Esophagus muscularis mucosa (tissue), 4 donors: ENCODE results near the gene GON4L. TPM values are rescaled to one million over a fixed set of nuclear protein-coding genes. Genes with fewer than 3 reads are reported as not detected.
"Not testable (repeated sequence)": the region's sequence is repeated elsewhere in the genome, so short reads cannot be mapped to it uniquely, and the experiment has no call there.

ENCODE experiments used
- DNase-seq: peaks from one replicate; pipeline ENCODE4 v3.0.0-alpha.2; 2017; ENCODE audit errors: extremely low spot score
- H3K27ac ChIP-seq, 4 donors: fragments of 200-600 bp; sonication (generic); replicated peaks in 1 of 4; 1 replicate in 3 of 4; 2 replicates in 1 of 4; pipeline ENCODE4 v1.5.1; 2016 to 2019; ENCODE audit warnings: mild to moderate bottlenecking in 1 of 4
- H3K27me3 ChIP-seq, 4 donors: fragments of 200-600 bp; sonication (generic); one replicate each; pipeline versions ENCODE4 v1.5.1 to v1.6.0; 2016 to 2019
- H3K36me3 ChIP-seq, 4 donors: fragments of 200-600 bp; sonication (generic); one replicate each; pipeline ENCODE4 v1.5.1; 2016 to 2019
- H3K4me1 ChIP-seq, 4 donors: fragments of 200-600 bp; sonication (generic); one replicate each; pipeline ENCODE4 v1.5.1; 2016 to 2019
- H3K4me3 ChIP-seq, 4 donors: fragments of 200-600 bp; sonication (generic); 1 replicate in 2 of 4; 2 replicates in 2 of 4; pipeline ENCODE4 v1.5.1; 2016 to 2019; ENCODE audit warnings: mild to moderate bottlenecking in 4 of 4, moderate library complexity in 1 of 4
- H3K9me3 ChIP-seq, 4 donors: fragments of 200-600 bp; sonication (generic); 1 replicate in 3 of 4; 2 replicates in 1 of 4; pipeline ENCODE4 v1.5.1; 2016 to 2019
- EP300 ChIP-seq: sonication (generic); formaldehyde crosslinking; IDR thresholded peaks from one replicate; pipeline ENCODE4 v1.6.1; 2017; ENCODE audit warnings: antibody characterized with exemption
- POLR2A ChIP-seq: fragments of 450-650 bp; IDR thresholded peaks from one replicate; pipeline ENCODE4 v1.6.1; 2017; ENCODE audit warnings: antibody characterized with exemption, moderate library complexity, mild to moderate bottlenecking, low read depth
- POLR2AphosphoS5 ChIP-seq, 2 donors: sonication (generic); formaldehyde crosslinking; IDR thresholded peaks; one replicate each; pipeline ENCODE4 v1.6.1; 2017; ENCODE audit warnings: antibody characterized with exemption in 2 of 2
- WGBS: methylation state at CpG from one replicate; pipeline ENCODE4 v1.1.5; 2018; 5-methylcytosine and 5-hydroxymethylcytosine counted together
- intact Hi-C: fragments of 100-400 bp; cut with DNase I; formaldehyde crosslinking; loops from one replicate; pipeline ENCODE4 v1.15.1; 2023
- total RNA-seq, 4 donors: library from RNA; depleted of rRNA; stranded (reverse); fragments of >200 nt; gene quantifications; one replicate each; pipeline versions ENCODE4 v1.1.0 to v1.2.1, GENCODE V29; 2016
- TF ChIP-seq, protein P1 (sequence below), 3 experiments: fragments of 200-600 bp in 2 of 3; fragments of 450-650 bp in 1 of 3; sonication (generic) in 2 of 3; IDR thresholded peaks; one replicate each; pipeline ENCODE4 v1.5.1; 2017 to 2019; ENCODE audit warnings: antibody characterized with exemption in 3 of 3, mild to moderate bottlenecking in 2 of 3, moderate library complexity in 1 of 3

The GON4L gene
- total RNA-seq, 4 donors from 2014 or later: 26.5 to 49.8 (median 28.3) TPM

DNA sequence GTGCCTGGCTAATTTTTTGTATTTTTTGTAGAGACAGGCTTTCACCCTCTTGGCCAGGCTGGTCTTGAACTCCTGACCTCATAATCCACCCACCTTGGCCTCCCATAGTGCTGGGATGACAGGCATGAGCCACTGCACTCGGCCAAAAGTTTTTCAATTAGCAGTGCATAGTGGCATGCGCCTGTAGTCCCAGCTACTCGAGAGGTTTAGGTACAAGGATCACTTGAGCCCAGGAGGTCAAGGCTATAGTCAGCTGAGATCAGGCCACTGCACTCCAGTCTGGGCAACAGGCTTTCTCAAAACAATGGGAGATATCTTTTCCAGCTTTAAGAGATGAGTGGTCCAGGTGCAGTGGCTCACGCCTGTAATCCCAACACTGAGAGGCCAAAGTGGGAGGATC lies 137.3 kb downstream of the GON4L start:
- no peaks in the 10 kb centered on the region for H3K27me3 ChIP-seq
- intact Hi-C loops: no loop called here
- peaks cover 0 to 65% (median 40%) of the 10 kb centered on the region in 4 donors for H3K36me3 ChIP-seq
- no peak overlapping the region for H3K4me3 ChIP-seq
- no peaks in the 10 kb centered on the region for H3K9me3 ChIP-seq
- WGBS: 100% methylated on average over 4 of the region's 4 CpGs
- no peak for DNase-seq
- no peaks in the 10 kb centered on the region for H3K4me1 ChIP-seq
- H3K27ac ChIP-seq: no peak overlapping the region
- TF ChIP-seq EP300 (no peak), POLR2A (no peak), POLR2AphosphoS5 (IDR thresholded peaks at IDR 0.05) (no peak)
- TF ChIP-seq, protein P1, sequence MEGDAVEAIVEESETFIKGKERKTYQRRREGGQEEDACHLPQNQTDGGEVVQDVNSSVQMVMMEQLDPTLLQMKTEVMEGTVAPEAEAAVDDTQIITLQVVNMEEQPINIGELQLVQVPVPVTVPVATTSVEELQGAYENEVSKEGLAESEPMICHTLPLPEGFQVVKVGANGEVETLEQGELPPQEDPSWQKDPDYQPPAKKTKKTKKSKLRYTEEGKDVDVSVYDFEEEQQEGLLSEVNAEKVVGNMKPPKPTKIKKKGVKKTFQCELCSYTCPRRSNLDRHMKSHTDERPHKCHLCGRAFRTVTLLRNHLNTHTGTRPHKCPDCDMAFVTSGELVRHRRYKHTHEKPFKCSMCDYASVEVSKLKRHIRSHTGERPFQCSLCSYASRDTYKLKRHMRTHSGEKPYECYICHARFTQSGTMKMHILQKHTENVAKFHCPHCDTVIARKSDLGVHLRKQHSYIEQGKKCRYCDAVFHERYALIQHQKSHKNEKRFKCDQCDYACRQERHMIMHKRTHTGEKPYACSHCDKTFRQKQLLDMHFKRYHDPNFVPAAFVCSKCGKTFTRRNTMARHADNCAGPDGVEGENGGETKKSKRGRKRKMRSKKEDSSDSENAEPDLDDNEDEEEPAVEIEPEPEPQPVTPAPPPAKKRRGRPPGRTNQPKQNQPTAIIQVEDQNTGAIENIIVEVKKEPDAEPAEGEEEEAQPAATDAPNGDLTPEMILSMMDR (IDR thresholded peaks at IDR 0.05): no peak

DNA sequence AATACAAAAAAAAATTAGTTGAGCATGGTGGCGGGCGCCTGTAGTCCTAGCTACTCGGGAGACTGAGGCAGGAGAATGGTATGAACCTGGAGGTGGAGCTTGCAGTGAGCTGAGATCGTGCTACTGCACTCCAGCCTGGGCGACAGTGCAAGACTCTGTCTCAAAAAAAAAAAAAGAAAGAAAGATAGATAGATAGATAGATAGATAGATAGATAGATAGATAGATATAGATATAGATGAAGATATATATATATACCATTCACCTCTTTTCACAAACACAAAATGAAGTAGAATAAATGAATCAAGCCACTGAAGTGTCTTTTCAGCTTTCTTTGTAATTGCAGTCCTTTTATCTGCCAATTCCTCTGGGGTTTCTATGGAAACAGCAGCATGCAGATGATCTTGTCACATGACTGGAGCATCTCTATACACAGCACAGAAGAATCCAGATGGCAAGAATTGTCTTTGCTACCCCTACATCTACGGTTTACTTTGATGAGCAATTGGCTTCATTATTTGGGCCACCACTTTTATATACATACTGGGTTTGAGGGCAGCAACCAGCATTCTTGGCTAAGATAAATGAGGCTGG lies 138.4 kb downstream of the GON4L start:
- H3K36me3 ChIP-seq: peaks cover 0 to 62% (median 36%) of the 10 kb centered on the region in 4 donors
- 90% methylated on average over 6 of the region's 6 CpGs for WGBS

DNA sequence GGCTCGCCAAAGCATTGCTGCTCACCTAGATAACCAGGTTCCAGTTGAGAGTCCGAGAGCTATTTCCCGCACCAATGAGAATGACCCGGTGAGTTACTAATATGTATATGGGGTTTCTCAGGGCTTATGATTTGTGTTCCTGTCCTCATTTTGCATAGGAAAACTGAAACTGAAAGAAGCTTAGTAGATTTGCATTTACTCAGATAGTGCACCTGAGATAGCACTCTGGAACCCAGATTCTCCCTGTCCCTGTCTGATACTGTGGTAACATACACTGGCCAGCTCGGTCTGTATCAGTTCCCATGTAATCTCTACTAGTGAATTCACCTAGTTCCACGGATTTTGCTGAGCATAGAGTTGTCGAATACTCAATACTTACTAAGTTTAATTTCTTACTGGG lies 140.0 kb downstream of the GON4L start:
- H3K27me3 ChIP-seq: no peaks in the 10 kb centered on the region
- no peak for DNase-seq
- intact Hi-C loops: no loop called here
- TF ChIP-seq EP300 (no peak), POLR2AphosphoS5 (IDR thresholded peaks at IDR 0.05) (no peak), POLR2A (no peak)
- TF ChIP-seq, protein P1 (IDR thresholded peaks at IDR 0.05): no peak
- peaks cover 0 to 9% (median 8%) of the 10 kb centered on the region in 4 donors for H3K4me1 ChIP-seq
- H3K9me3 ChIP-seq: no peaks in the 10 kb centered on the region
- whole genome bisulfite sequencing: over 99% methylated on average over 7 of the region's 7 CpGs
- H3K36me3 ChIP-seq: peaks cover 0 to 50% (median 25%) of the 10 kb centered on the region in 4 donors
- no peak overlapping the region for H3K4me3 ChIP-seq
- H3K27ac ChIP-seq: no peak overlapping the region

More for the DNA sequence above, 138.4 kb downstream of the GON4L start:
- intact Hi-C loops, H3K4me3 ChIP-seq, H3K9me3 ChIP-seq, H3K27me3 ChIP-seq, H3K27ac ChIP-seq, H3K4me1 ChIP-seq, DNase-seq: not testable (repeated sequence)

DNA sequence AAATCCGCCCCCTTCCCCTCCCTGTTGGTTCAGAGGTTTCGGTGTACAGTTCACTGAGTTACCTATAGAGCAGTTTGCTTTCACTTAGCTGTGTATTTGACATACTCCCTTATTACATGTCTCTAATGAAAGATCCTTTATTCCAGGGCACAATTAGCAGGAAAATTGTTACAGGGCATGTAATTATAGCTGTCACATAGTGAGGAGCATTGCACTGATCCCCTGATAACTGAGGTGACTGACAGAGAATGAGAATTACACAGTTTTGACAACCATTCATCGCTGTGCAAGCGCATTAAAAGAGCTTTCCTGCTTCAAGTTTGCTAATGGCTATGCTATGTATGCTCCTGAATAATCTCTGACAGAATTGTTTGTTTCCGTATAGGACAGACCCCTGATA lies 141.2 kb downstream of the GON4L start:
- no peak for DNase-seq
- H3K27me3 ChIP-seq: no peaks in the 10 kb centered on the region
- TF ChIP-seq, protein P1 (IDR thresholded peaks at IDR 0.05): no peak
- no peak for TF ChIP-seq POLR2AphosphoS5 (IDR thresholded peaks at IDR 0.05)
- no peak for TF ChIP-seq POLR2A
- no peak for TF ChIP-seq EP300
- no peak overlapping the region for H3K27ac ChIP-seq
- H3K4me1 ChIP-seq: peaks cover 0 to 9% (median 8%) of the 10 kb centered on the region in 4 donors
- WGBS: 96% methylated on average over 5 of the region's 5 CpGs
- H3K4me3 ChIP-seq: no peak overlapping the region
- no peaks in the 10 kb centered on the region for H3K9me3 ChIP-seq
- intact Hi-C loops: no loop called here
- H3K36me3 ChIP-seq: peaks cover 0 to 40% (median 23%) of the 10 kb centered on the region in 4 donors

DNA sequence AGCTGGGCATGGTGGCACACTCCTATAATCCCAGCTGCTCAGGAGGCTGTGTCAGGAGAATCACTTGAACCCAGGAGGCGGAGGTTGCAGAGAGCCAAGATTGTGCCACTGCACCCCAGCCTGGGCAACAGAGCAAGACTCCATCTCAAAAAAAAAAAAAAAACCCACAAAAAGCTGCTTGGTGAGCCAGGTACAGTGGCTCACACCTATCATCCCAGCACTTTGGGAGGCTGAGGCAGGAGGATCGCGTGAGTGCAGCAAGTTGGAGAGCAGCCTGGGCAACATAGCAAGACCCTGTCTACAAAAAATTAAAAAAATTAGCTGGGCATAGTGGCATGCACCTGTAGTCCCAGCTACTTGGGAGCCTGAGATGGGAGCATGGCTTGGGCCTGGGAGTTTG lies 142.0 kb downstream of the GON4L start:
- H3K4me1 ChIP-seq, H3K9me3 ChIP-seq, H3K27ac ChIP-seq, H3K27me3 ChIP-seq, H3K4me3 ChIP-seq, DNase-seq, intact Hi-C loops: not testable (repeated sequence)
- H3K36me3 ChIP-seq: peaks cover 0 to 34% (median 24%) of the 10 kb centered on the region in 4 donors
- 96% methylated on average over 3 of the region's 3 CpGs for WGBS

DNA sequence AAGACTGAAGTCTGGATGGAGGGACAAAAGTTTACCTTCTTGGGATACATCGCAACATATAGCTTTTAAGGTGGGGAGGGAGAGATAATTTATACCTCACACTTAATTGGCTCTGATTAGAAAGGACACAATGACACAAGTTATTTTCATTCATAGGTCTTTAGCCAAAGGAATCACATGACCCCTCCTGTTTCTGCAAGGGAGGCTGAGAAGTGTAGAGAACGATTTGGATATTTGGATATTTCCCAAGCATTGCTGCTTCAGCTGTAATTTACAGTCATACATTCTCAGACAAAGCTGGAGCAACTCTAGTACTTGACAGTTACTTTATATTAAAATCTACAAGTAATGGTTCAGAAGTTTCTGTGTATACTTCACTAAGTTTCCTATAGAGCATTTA lies 143.9 kb downstream of the GON4L start:
- WGBS: 59% methylated on average over 2 of the region's 2 CpGs
- no peaks in the 10 kb centered on the region for H3K9me3 ChIP-seq
- TF ChIP-seq POLR2AphosphoS5 (IDR thresholded peaks at IDR 0.05) (no peak), POLR2A (no peak), EP300 (no peak)
- TF ChIP-seq, protein P1 (IDR thresholded peaks at IDR 0.05): no peak

DNA sequence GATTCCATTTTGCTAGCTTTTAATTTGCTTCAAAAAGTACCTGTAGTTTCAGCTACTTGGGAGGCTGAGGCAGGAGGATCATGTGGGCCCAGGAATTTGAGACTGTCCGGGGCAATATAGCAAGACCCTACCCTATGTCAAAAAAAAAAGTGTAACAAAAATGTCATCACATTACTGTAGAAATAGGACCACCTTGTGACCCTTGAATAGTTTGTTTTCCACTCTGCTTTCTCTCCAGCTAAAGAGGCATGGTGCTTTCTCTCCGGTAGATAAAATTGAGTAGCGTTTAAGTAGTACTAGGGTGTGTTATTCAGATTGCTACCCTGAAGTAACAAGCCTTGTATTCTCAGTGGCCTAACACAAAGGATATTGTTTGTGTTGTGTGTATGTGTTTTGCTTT lies 144.4 kb downstream of the GON4L start:
- WGBS: 78% methylated on average over 3 of the region's 3 CpGs

More for the DNA sequence above, 143.9 kb downstream of the GON4L start:
- H3K27ac ChIP-seq: no peak overlapping the region
- DNase-seq: no peak
- H3K4me1 ChIP-seq: peaks cover 0 to 9% (median 8%) of the 10 kb centered on the region in 4 donors
- intact Hi-C loops: no loop called here
- H3K4me3 ChIP-seq: no peak overlapping the region
- peaks cover 0 to 24% (median 14%) of the 10 kb centered on the region in 4 donors for H3K36me3 ChIP-seq
- H3K27me3 ChIP-seq: no peaks in the 10 kb centered on the region

DNA sequence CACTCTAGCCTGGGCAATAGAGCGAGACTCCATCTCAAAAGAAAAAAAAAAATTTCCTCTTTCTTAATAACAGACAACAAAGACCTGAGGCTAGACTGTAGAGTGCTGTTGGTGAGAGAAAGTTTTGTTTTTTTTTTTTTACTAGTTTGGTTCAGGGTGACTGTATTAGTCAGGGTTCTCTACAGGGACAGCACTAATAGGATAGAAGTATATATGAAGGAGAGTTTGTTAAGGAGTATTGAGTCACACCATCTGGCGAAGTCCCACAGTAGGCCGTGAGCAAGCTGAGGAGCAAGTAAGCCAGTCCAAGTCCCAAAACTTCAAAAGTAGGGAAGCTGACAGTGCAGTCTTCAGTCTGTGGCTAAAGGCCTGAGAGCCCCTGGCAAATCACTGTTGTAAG lies 145.6 kb downstream of the GON4L start:
- H3K27ac ChIP-seq, H3K27me3 ChIP-seq, intact Hi-C loops, H3K4me3 ChIP-seq, H3K4me1 ChIP-seq, DNase-seq, H3K9me3 ChIP-seq: not testable (repeated sequence)
- H3K36me3 ChIP-seq: peaks cover 0 to 17% (median 7%) of the 10 kb centered on the region in 4 donors
- WGBS: 97% methylated on average over 3 of the region's 3 CpGs

More for the DNA sequence above, 144.4 kb downstream of the GON4L start:
- H3K4me3 ChIP-seq, H3K4me1 ChIP-seq, H3K27me3 ChIP-seq, H3K27ac ChIP-seq, DNase-seq, H3K9me3 ChIP-seq, intact Hi-C loops: not testable (repeated sequence)
- peaks cover 0 to 22% (median 12%) of the 10 kb centered on the region in 4 donors for H3K36me3 ChIP-seq
